Midbrain (tissue), 1 donor: ENCODE measurements around the gene ADAMTS8.
A peak's percentile ranks its signal among the peaks of the same experiment; 100 is the strongest.

Experiments used
- DNase-seq: peaks from one replicate; lab custom pipeline; 2025; lab: John Stamatoyannopoulos, UW

The ADAMTS8 gene

DNA sequence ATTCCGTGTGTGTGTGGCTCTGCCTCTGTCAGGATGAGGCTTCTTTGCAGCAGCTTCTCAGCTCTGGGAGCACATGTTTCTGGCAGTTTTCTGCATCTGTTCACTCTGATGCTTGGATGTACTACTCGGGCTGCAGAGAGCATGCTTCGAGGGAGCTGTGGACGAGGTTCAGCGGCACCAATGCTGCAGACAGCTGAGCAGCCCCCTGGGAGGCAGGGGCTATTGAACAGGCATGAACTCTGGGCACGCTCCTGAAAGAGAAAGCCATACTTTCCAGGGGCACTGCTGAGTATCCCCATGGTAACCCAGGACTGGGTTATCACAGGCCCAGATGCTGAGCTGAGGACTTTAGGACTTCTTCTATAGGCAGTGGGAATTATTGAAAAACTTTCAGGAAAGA is 33.8 kb downstream of the ADAMTS8 start:
- no peak for DNase-seq

DNA sequence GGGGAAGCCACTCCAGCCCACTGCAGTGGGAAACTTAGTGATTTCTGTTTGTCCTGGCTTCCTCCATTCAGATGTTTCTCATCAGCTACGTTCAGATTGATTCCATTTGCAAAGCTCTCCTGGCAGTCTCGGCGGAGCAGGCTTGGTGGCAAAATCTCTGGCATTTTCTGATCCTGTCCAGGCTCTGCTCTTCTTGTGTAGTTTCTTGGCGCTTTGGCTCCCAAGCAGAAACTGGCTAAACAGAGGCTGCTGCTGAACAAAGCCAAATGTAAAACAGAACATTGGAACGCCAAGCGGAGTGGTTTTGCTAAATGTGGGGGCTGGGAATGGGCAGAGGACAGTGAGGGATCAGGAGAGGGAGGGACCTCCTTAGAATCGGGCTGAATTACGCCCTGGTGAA is 36.7 kb downstream of the ADAMTS8 start:
- DNase-seq, result no peak

- DNase-seq, result peak; percentile 80
Measured at GRCh38 chr11:130390071-130390758, 38.2 kb downstream of the ADAMTS8 start.

DNA sequence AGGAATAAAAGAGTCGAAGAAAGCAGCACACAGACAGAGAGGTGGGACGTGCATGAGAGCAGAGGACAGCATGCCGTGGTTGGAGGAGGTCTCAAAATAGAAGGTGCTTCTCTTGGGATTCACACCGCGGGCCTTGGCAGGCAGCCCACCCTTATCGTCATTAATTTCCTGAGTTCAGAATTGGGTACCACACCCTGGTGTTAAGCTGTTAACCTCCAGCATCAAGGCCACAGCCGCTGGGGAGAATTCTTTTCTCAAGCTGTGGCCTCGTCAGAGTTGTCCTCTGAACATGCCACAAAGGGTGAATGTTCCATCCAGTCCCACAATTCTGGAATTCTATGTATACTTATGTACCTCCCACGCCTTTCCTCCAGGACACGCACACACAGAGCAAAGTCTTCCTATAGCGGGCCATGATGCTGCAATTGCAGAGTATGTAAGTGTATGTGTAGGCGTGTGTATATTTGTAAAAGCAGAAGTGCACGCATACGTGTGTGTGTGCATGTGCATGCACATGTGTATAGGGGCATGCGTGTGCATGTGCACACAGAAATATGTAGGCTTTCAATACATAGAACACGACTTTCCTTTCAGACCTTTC is 39.0 kb downstream of the ADAMTS8 start:
- DNase-seq, result no peak

- DNase-seq, result no peak
Measured at GRCh38 chr11:130388607-130389205, 39.7 kb downstream of the ADAMTS8 start.

- no peak for DNase-seq
Measured at GRCh38 chr11:130386056-130386455, 42.4 kb downstream of the ADAMTS8 start.

DNA sequence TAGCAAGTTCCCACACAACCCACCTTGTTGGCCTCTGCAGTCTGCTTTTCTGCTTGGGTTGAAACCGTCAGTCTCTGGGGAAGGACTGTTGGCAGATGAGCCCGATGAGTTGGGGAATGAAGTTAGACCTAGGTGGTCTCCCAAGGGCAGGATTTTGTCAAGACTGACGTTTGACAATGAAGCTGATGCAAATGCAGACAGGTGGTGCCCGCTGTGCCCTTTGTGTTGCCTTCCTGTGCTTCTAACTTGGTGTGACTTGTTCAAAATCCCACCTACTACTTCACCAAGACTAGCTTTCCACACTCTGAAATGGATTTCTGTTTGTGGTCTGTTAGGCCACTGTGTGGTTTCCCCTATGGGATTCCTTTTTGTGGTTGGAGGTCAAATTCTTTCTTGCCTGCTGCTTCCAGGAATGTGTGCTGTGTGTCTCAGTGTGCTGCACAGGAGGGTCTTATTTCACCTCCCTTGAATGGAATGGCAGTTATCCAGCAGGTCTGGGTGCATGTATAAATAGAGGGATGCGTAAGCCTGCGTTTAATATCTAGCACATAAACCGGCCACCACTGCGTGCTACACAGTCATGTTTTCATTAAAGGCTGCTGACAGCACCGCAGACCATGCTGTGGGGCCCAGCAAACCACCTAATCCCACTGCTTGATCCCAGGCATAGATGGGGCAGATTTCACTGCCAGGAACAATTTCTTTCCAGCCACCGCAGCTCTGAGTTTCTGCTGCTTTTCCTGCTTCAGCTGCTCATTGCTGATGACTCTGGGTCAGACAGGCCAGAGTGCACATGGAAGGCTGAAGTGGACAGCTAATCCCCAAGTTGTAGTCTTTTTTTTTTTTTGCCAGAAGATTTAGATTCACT is 44.8 kb downstream of the ADAMTS8 start:
- DNase-seq, result no peak

DNA sequence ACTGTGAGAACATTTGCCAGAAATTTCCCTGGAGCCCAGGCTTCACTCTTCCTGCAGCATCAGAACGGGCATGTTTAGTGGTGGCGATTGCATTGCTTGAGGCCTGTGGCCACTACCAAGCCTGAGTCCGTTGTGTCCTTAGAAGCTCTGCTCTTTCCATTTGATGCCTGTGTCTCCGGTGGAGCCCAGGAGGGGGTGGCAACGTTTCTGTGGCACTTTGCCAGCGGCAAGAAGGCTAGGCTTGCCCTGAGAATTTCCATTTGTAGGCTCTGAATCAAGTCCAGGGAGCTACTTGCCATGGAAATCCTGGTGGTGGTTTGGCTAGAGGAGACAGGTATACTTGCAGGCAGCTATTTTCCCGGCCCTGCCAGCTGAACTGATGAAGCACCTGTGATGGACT is 47.1 kb downstream of the ADAMTS8 start:
- no peak for DNase-seq

DNA sequence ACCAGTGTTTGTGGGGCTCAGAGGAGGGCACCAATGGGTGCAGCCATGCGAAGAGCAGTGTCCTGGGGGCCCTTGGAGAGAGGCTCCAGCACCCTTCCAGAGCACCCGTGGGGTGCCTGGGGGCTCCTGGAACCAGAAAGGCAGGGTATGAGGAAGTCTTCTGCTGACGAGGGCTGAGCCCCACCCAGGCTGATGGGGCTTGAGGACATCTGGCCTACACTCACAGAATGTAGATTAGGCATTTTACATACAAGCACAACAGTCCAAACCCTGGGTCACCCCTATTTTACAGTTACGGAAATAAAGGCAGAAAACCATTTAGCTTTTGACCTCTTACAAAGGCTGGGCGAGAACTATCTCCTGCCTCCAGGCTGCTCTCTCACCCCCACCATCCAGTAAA is 47.6 kb downstream of the ADAMTS8 start:
- DNase-seq, result no peak

DNA sequence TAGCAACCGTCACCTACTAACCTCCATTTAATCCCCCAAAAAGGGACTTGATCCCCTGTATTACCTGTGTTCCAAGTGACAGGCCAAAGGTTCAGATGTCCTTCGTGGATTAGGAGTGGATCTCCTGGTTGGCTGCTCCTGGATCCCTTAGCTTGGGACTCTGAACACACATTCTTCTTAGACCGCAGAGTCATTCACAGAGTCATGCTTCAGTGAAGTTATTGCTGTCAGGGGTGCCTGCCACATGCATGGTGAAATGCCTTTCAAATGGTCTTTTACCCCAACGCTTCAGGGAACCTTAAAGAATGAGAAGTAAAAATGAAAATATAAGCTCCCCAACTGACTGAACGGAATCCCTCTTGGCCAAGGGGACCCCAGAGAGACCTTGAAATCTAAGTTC is 49.1 kb downstream of the ADAMTS8 start:
- DNase-seq, result no peak

DNA sequence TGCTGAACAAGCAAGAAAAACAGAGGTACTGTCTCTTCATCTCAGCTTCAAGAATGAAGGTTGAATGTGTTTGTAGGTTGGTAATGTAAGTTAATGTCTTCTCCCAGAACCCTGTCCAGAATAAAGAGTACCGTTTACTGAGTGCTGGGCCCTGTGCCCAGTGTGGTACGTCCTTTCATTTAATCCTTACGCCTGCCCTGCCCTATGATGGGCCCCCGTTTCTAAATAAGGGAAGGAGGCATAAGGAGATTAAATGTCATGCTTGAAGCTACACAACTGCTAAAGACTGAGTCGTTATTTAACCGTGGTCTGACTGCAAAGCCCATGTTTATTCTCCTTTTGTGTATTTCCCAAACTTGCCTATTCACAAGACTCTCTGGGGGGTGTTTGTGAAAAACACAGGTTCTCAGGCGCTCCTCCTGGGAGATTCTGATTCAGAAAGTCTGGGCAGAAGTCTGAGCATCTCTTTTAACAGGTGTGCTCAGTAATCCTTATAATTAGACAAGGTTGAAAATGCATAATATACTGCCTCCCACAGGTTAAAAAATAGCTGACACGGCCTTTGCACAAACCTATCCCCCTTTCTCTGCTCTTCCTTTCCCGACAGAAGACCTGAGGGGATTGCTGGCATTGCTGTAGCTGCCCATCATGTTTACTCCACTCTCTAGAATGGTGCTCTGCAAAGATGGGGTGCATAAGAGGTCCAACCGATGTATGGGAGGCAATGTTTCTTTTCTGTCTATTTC is 57.4 kb downstream of the ADAMTS8 start:
- peak; percentile 8 for DNase-seq

- peak; percentile 83 for DNase-seq
Measured at GRCh38 chr11:130369713-130370112, 58.7 kb downstream of the ADAMTS8 start.

DNA sequence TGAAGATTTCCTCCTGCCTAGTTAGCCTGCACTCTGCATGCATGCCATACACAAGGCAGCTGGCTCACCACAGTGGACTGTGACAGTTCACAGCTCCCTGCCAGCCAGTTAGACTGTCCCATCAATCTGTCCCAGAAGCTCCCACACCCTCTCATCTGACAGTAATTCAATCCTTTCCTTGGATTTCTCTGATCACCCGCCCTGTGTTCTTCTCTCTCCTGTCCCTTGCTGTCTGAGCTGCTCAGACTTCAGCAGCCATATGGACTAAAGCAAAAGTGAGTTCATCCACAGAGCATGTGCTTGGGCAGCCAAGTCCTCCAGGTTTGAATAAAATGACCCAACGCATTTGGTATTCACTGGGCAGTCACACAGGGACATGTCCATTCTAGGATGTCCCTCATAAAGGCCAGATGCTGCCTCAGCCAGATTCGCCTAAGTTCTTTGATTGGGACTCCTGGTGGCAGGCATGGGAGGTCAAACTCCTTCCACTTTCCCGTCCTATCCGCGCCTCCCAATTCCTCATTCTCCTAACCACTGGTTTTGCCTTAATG is 59.2 kb downstream of the ADAMTS8 start:
- DNase-seq, result peak; percentile 67

DNA sequence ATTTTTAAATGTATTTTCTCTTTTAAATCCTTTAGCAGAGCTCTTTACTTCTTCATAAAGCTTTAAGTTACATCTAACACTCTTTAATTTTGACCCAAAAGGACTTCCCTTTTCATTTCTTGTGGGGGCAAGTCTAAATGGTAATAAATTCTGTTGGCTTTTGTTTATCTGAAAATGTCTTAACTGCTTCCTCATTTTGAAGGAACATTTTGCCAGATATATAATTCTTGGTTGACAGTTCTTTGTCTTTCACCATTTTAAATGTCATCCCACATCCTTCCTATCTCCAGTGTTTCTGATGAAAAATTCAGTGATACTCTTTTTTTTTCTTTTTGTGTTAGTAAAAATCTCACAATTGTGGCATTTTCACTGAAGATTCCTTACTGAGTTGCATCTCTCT is 69.0 kb downstream of the ADAMTS8 start:
- no peak for DNase-seq

- DNase-seq, result no peak
Measured at GRCh38 chr11:130358398-130358797, 70.0 kb downstream of the ADAMTS8 start.
